WTC11 (cell line): ENCODE measurements around the gene WDFY4. TPM values are rescaled to one million over a fixed set of nuclear protein-coding genes. Genes with fewer than 3 reads are reported as not detected.

Experiments used
- ATAC-seq: fragments of 200-7000 bp; cut with Tn5 transposase; 2 replicates; pipeline ENCODE4 v1.10.0; 2021; ENCODE audit warnings: mild to moderate bottlenecking, moderate library complexity
- CTCF ChIA-PET: fragments of 300-600 bp; sonication (Branson Sonifier 250); formaldehyde crosslinking; loops from one replicate; lab custom pipeline; 2021; ENCODE audit warnings: antibody characterized with exemption; lab: Charles Lee
- POLR2A ChIA-PET: fragments of 350-600 bp; sonication (Branson Sonifier 250); formaldehyde crosslinking; loops from one replicate; lab custom pipeline; 2021; ENCODE audit warnings: antibody characterized with exemption; lab: Charles Lee
- DNase-seq: peaks from one replicate; pipeline ENCODE4 v3.0.0; 2021; ENCODE audit warnings: low spot score
- H3K27ac Mint-ChIP-seq: 2 replicates; pipeline ENCODE4 v1.8.0; 2021; ENCODE audit warnings: mixed read lengths
- H3K27me3 Mint-ChIP-seq: 2 replicates; pipeline ENCODE4 v1.8.0; 2021; ENCODE audit warnings: low read depth, mild to moderate bottlenecking, moderate library complexity, mixed read lengths
- H3K36me3 Mint-ChIP-seq: 2 replicates; pipeline ENCODE4 v1.8.0; 2021; ENCODE audit warnings: mixed read lengths
- H3K4me1 Mint-ChIP-seq: 2 replicates; pipeline ENCODE4 v1.8.0; 2022; ENCODE audit warnings: mixed read lengths
- H3K4me3 Mint-ChIP-seq: 2 replicates; pipeline ENCODE4 v1.8.0; 2021; ENCODE audit warnings: mild to moderate bottlenecking, moderate library complexity, mixed read lengths
- H3K9me3 Mint-ChIP-seq: 2 replicates; pipeline ENCODE4 v1.8.0; 2021; ENCODE audit warnings: mixed read lengths
- ATF1 ChIP-seq: sonication (generic); formaldehyde crosslinking; IDR thresholded peaks from 2 replicates; pipeline ENCODE4 v1.8.1; 2023; ENCODE audit warnings: mild to moderate bottlenecking, moderate library complexity, missing genetic modification reagents
- CDX4 ChIP-seq: fragments of 250-450 bp; sonication (Bioruptor Pico); IDR thresholded peaks from 2 replicates; pipeline ENCODE4 v1.9.0; 2021; ENCODE audit warnings: moderate library complexity, mild to moderate bottlenecking, inconsistent platforms, borderline replicate concordance
- E2F1 ChIP-seq: sonication (generic); formaldehyde crosslinking; IDR thresholded peaks from 2 replicates; pipeline ENCODE4 v1.8.0; 2022; ENCODE audit warnings: mild to moderate bottlenecking, missing genetic modification reagents
- FOXK1 ChIP-seq: sonication (generic); formaldehyde crosslinking; IDR thresholded peaks from 2 replicates; pipeline ENCODE4 v1.8.0; 2022; ENCODE audit warnings: mild to moderate bottlenecking, moderate library complexity, missing genetic modification reagents
- FOXP1 ChIP-seq: sonication (generic); formaldehyde crosslinking; IDR thresholded peaks from 2 replicates; pipeline ENCODE4 v1.8.0; 2022; ENCODE audit warnings: missing genetic modification reagents, mild to moderate bottlenecking, moderate library complexity, borderline replicate concordance
- GTF2I ChIP-seq: fragments of 250-450 bp; sonication (Bioruptor Pico); conservative IDR thresholded peaks from 2 replicates; pipeline ENCODE4 v1.4.0; 2021; ENCODE audit warnings: mild to moderate bottlenecking
- HMGA2 ChIP-seq: fragments of 250-450 bp; sonication (Bioruptor Pico); IDR thresholded peaks from 2 replicates; pipeline ENCODE4 v1.4.0; 2021; ENCODE audit warnings: mild to moderate bottlenecking, moderate library complexity
- MYBL2 ChIP-seq: sonication (generic); formaldehyde crosslinking; IDR thresholded peaks from 2 replicates; pipeline ENCODE4 v1.8.1; 2023; ENCODE audit warnings: mild to moderate bottlenecking, moderate library complexity, missing genetic modification reagents
- NR3C1 ChIP-seq: sonication (generic); formaldehyde crosslinking; conservative IDR thresholded peaks from 2 replicates; pipeline ENCODE4 v1.8.1; 2023; ENCODE audit warnings: low read depth, mild to moderate bottlenecking, missing genetic modification reagents
- RELA ChIP-seq: sonication (generic); formaldehyde crosslinking; IDR thresholded peaks from 2 replicates; pipeline ENCODE4 v1.8.1; 2022; ENCODE audit warnings: missing genetic modification reagents, mild to moderate bottlenecking, borderline replicate concordance
- SMAD4 ChIP-seq: sonication (generic); formaldehyde crosslinking; IDR thresholded peaks from 2 replicates; pipeline ENCODE4 v1.8.0; 2022; ENCODE audit warnings: mild to moderate bottlenecking, missing genetic modification reagents
- SP1 ChIP-seq: sonication (generic); formaldehyde crosslinking; conservative IDR thresholded peaks from 2 replicates; pipeline ENCODE4 v1.8.1; 2022; ENCODE audit warnings: missing genetic modification reagents
- ZBTB21 ChIP-seq: sonication (generic); formaldehyde crosslinking; IDR thresholded peaks from 2 replicates; pipeline ENCODE4 v1.8.1; 2023; ENCODE audit warnings: mild to moderate bottlenecking, missing genetic modification reagents, borderline replicate concordance
- ZBTB43 ChIP-seq: sonication (generic); formaldehyde crosslinking; IDR thresholded peaks from 2 replicates; pipeline ENCODE4 v1.8.1; 2023; ENCODE audit warnings: mild to moderate bottlenecking, missing genetic modification reagents
- ZMAT4 ChIP-seq: fragments of 250-450 bp; sonication (Bioruptor Pico); IDR thresholded peaks from 2 replicates; pipeline ENCODE4 v1.9.0; 2021; ENCODE audit warnings: mild to moderate bottlenecking
- ZNF138 ChIP-seq: sonication (generic); formaldehyde crosslinking; conservative IDR thresholded peaks from 2 replicates; pipeline ENCODE4 v1.8.1; 2022; ENCODE audit warnings: mild to moderate bottlenecking, moderate library complexity, missing genetic modification reagents
- ZNF219 ChIP-seq: sonication (generic); formaldehyde crosslinking; IDR thresholded peaks from 2 replicates; pipeline ENCODE4 v1.8.0; 2023; ENCODE audit warnings: missing genetic modification reagents, mild to moderate bottlenecking, borderline replicate concordance
- ZNF317 ChIP-seq: sonication (generic); formaldehyde crosslinking; IDR thresholded peaks from 2 replicates; pipeline ENCODE4 v1.8.1; 2023; ENCODE audit warnings: low read depth, mild to moderate bottlenecking, moderate library complexity, missing genetic modification reagents, borderline replicate concordance
- ZNF396 ChIP-seq: fragments of 250-450 bp; sonication (Bioruptor Pico); IDR thresholded peaks from 2 replicates; pipeline ENCODE4 v1.8.0; 2021; ENCODE audit warnings: mild to moderate bottlenecking, moderate library complexity, borderline replicate concordance
- ZNF512 ChIP-seq: sonication (generic); formaldehyde crosslinking; IDR thresholded peaks from 2 replicates; pipeline ENCODE4 v1.8.1; 2022; ENCODE audit warnings: missing genetic modification reagents, borderline replicate concordance
- ZNF671 ChIP-seq: fragments of 250-450 bp; sonication (Bioruptor Pico); IDR thresholded peaks from 2 replicates; pipeline ENCODE4 v1.8.0; 2021; ENCODE audit warnings: mild to moderate bottlenecking
- total RNA-seq: library from RNA; stranded (reverse); gene quantifications from 3 replicates; pipeline ENCODE4 v1.2.3, GENCODE V29; 2021

The WDFY4 gene
- total RNA-seq, 1 experiment from 2014 or later, result 0.13 TPM

- DNase-seq, result no peak
- H3K27ac Mint-ChIP-seq, result peak overlapping the region; percentile 57; the same call in 1 of the 2 replicates
- ChIA-PET CTCF (no interaction called here), POLR2A (interaction anchor here (0.7 kb wide), 1 partner anchor 105 kb away, joined by 3 read pairs; no protein-coding TSS in a partner anchor)
- no peaks in the 10 kb centered on the region for H3K27me3 Mint-ChIP-seq
- H3K9me3 Mint-ChIP-seq, result no peaks in the 10 kb centered on the region
- H3K36me3 Mint-ChIP-seq, result no peaks in the 10 kb centered on the region
- H3K4me3 Mint-ChIP-seq, result no peak overlapping the region
- H3K4me1 Mint-ChIP-seq, result peaks cover 2% of the 10 kb centered on the region; the same call in 1 of the 2 replicates
- TF ChIP-seq ATF1 (CRISPR knock-in tag) (no peak), CDX4 (CRISPR knock-in tag) (no peak), ZBTB21 (CRISPR knock-in tag) (no peak), ZNF219 (CRISPR knock-in tag) (no peak), HMGA2 (CRISPR knock-in tag) (no peak), ZNF317 (no peak)
- ATAC-seq, result no peak
These were observed 212.2 kb downstream of the WDFY4 start for GRCh38 chr10:48896756-48897440.

GRCh38 chr10:48897441-48897790 lies 212.7 kb downstream of the WDFY4 start:
- DNase-seq, result no peak
- H3K9me3 Mint-ChIP-seq, result no peaks in the 10 kb centered on the region

GRCh38 chr10:48898426-48898825 lies 213.8 kb downstream of the WDFY4 start:
- TF ChIP-seq E2F1 (CRISPR knock-in tag), result no peak
- no peak for TF ChIP-seq RELA (CRISPR knock-in tag)
- TF ChIP-seq ZNF138 (CRISPR knock-in tag), result no peak
- TF ChIP-seq ZNF396 (CRISPR knock-in tag), result no peak
- TF ChIP-seq SP1 (CRISPR knock-in tag), result no peak
- TF ChIP-seq ZBTB43 (CRISPR knock-in tag), result no peak
- no peak for TF ChIP-seq FOXP1 (CRISPR knock-in tag)
- Mint-ChIP-seq H3K9me3 (no peaks in the 10 kb centered on the region), H3K4me1 (no peaks in the 10 kb centered on the region), H3K27ac (no peak overlapping the region), H3K36me3 (no peaks in the 10 kb centered on the region), H3K27me3 (no peaks in the 10 kb centered on the region), H3K4me3 (no peak overlapping the region)
- ATAC-seq (no peak), DNase-seq (no peak)
- ChIA-PET POLR2A (no interaction called here), CTCF (interaction anchor here (0.7 to 0.8 kb wide), 2 partner anchors 34 to 240 kb away, joined by 3 read pairs; no protein-coding TSS in a partner anchor)

More at GRCh38 chr10:48897441-48897790, 212.7 kb downstream of the WDFY4 start:
- no peak for TF ChIP-seq ZNF512 (CRISPR knock-in tag)
- TF ChIP-seq FOXK1 (CRISPR knock-in tag), result no peak
- no peak for TF ChIP-seq MYBL2
- no peak for TF ChIP-seq ZMAT4
- TF ChIP-seq SMAD4 (CRISPR knock-in tag), result no peak
- TF ChIP-seq SP1 (CRISPR knock-in tag), result no peak
- TF ChIP-seq NR3C1 (CRISPR knock-in tag), result no peak
- TF ChIP-seq GTF2I, result no peak
- no peak for TF ChIP-seq ZNF671 (CRISPR knock-in tag)
- POLR2A ChIA-PET, result no interaction called here
- CTCF ChIA-PET, result no interaction called here
- no peaks in the 10 kb centered on the region for H3K4me1 Mint-ChIP-seq
- no peaks in the 10 kb centered on the region for H3K36me3 Mint-ChIP-seq
- H3K27me3 Mint-ChIP-seq, result no peaks in the 10 kb centered on the region
- no peak for ATAC-seq
- H3K4me3 Mint-ChIP-seq, result no peak overlapping the region
- H3K27ac Mint-ChIP-seq, result no peak overlapping the region
